NCI-H146 (cell line): ENCODE measurements around the gene OR56B1.
"Not testable (repeated sequence)": the region's sequence is repeated elsewhere in the genome, so short reads cannot be mapped to it uniquely, and the experiment has no call there.

ENCODE experiments used
- DNase-seq: peaks from one replicate; lab custom pipeline; 2025; lab: John Stamatoyannopoulos, UW

The OR56B1 gene

GRCh38 chr11:5736396-5736795, at the start of gene OR56B1:
OR56B1 (plus strand) TSS chr11:5736448; CDS start chr11:5736517, 69 bp downstream.
- no peak for DNase-seq

GRCh38 chr11:5688482-5688881, 47.8 kb upstream of the OR56B1 start:
- DNase-seq: no peak

- no peak for DNase-seq
These were observed 46.7 kb upstream of the OR56B1 start, which contains the start of gene TRIM22 for GRCh38 chr11:5689551-5689983. TRIM22 (plus strand) TSS chr11:5689790; CDS start chr11:5696233, 6,443 bp downstream.

GRCh38 chr11:5690216-5690615, 46.0 kb upstream of the OR56B1 start:
- DNase-seq: no peak

GRCh38 chr11:5690736-5691135, 45.5 kb upstream of the OR56B1 start:
- DNase-seq: no peak

- not testable (repeated sequence) for DNase-seq
These were observed 44.8 kb upstream of the OR56B1 start for GRCh38 chr11:5691238-5691963.

- DNase-seq: no peak
These were observed 44.3 kb upstream of the OR56B1 start for GRCh38 chr11:5691964-5692361.

- DNase-seq: no peak
These were observed 41.6 kb upstream of the OR56B1 start for GRCh38 chr11:5694642-5695041.

- no peak for DNase-seq
These were observed 40.7 kb upstream of the OR56B1 start for GRCh38 chr11:5695580-5695979.

- DNase-seq: no peak
These were observed 40.0 kb upstream of the OR56B1 start for GRCh38 chr11:5696210-5696609.

- DNase-seq: no peak
These were observed 38.0 kb upstream of the OR56B1 start for GRCh38 chr11:5698281-5698680.

GRCh38 chr11:5700421-5701054, 35.7 kb upstream of the OR56B1 start:
- no peak for DNase-seq

- DNase-seq: no peak
These were observed 35.1 kb upstream of the OR56B1 start for GRCh38 chr11:5701055-5701577.

- DNase-seq: no peak
These were observed 32.3 kb upstream of the OR56B1 start for GRCh38 chr11:5703741-5704536.

GRCh38 chr11:5705688-5706087, 30.6 kb upstream of the OR56B1 start:
- no peak for DNase-seq

GRCh38 chr11:5712507-5712906, 23.7 kb upstream of the OR56B1 start:
- no peak for DNase-seq

- no peak for DNase-seq
These were observed 22.6 kb upstream of the OR56B1 start for GRCh38 chr11:5713695-5714094.

- not testable (repeated sequence) for DNase-seq
These were observed 19.7 kb upstream of the OR56B1 start for GRCh38 chr11:5716518-5716917.

GRCh38 chr11:5719703-5720495, 16.3 kb upstream of the OR56B1 start:
- DNase-seq: no peak

GRCh38 chr11:5722622-5723021, 13.6 kb upstream of the OR56B1 start:
- DNase-seq: no peak

GRCh38 chr11:5726351-5726750, 9.9 kb upstream of the OR56B1 start:
- no peak for DNase-seq

GRCh38 chr11:5727691-5728090, 8.6 kb upstream of the OR56B1 start:
- DNase-seq: no peak
